Measurements from ENCODE around the gene MPRIP.

Gene MPRIP

DNA sequence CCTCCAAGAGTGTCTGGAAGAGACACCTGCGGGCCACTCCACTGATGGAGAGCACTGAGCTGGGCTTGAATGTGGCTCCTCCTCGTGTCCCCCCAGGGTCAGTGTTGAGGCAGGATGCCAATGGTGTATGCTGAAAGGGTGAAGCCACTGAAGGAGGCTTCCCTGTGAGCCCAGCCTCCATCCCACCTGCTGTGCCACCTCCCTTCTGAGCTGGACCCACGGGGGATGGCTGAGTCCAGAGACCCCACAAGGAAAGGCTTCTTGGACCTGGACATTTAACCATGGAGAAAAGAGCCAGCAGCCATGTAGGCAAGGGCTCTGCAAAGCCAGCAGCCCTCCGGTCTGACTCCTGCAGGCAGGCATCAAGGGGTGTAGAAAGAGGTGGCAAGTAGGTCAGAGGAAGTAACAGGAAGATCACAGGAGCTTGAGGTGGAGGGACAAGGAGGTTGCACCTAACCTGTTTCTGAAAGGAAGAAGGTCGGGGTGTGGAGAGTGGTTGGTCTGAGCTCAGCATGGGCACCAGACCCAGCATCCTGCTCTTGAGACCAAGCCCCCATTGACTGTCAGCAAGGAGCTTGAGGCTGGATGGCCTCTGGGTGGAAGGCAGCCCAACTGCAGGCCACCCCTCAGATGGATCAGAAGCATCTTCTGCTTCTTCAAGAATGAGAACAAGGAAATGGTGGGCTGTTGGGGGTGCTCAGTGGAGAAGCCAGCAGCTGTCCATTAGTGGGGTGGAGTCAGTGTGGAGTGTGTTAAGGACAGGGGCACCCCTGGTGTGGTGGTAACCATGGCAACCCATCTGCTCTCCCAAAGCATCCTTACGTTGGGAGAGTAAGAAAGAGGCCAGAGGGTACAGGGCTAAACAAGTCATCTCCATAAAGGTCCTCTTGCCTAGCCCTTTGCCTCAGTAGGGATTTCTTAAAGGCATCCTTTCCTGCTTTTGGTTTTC, 83.2 kb downstream of the MPRIP start:
- DNase-seq = no peak

DNA sequence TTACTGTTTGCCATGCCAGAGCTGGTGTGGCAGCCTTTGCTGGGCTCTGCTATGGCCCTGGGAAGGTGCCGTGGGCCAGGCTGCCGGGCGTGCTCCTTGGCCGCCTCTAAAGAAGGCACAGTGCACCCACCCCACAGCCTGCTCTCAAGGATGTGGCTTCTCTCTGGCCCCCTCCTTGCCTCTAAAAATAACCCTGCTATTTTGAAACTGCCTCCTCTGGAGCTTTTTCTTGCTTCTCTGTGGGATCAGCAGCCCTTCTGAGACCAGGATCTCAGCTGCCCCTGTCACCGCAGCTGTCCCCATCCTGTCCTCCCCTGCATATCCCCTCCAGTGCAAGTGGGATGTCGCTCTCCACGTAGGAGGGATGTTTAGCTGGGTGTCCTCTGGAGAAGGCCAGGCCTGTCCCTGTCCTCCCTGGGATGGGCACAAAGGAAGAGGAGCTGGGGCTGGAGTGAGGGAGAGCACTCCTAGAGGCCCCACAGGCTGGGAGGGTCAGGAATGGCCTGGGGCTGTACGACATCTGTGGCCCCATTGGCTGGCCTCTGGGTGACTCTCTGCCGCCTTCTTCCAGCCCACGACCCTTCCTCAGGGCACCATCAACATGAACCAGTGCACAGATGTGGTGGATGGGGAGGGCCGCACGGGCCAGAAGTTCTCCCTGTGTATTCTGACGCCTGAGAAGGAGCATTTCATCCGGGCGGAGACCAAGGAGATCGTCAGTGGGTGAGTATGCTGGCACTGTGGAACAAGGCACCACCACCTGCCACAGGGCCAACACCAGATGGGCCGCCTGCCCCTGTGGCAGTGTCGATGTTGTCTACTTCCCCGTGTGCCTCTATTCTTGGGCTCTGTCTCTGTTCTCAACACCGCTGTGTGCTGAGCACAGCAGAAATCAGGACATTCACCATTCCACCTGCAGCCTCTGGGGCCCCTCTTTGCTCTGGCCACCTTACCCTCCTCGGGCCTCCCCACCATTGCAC, 84.2 kb downstream of the MPRIP start:
- DNase-seq = peak in 10 of 58 donors; percentile 14 to 37 (median 26)

DNA sequence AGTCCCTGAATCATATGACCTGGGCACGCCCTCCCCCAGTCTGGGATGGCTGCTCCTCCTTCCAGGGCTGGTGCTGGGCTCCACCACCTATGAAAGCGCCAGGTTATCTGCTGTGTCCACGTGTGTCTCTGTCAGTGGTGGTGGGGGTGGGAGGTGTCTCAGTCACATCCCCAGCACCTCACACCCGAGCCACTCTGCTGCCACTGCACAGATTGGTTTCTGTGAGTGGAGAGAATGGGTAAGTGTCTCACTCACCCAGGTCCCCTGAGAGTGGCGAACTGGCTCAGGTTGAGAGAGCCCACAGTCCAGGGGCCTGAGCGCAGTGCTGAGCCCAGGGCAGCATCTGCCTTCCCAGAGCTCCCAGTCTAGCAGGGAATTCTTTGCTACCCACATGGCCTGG, 84.9 kb downstream of the MPRIP start:
- no peak for DNase-seq

DNA sequence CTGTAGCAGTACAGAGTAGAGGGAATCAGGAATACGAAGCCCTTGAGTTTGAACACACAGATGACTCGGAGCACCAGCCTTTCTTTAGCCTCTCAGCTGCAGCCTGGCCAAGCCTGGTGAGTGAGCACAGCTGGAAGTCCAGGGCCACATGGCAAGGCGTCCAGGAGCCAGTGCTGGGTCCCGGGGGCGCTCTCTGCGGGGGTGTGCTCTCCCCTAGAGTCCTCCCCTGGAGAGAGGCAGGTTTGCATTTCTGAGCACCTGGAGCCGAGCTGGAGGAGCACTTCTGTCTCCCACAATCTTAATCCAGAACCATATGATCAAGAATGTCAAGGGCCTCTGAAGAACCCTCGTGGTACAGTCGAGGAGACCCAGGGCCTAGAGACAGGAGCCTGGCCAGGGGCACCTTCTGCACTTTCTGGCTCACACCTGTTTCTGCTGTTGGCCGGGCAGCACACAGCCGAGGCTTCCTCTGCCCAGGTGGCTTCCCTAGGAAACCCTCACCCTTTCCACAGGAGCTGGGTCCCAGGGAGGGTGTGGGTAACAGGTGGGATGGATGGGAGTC, 85.6 kb downstream of the MPRIP start:
- no peak for DNase-seq

DNA sequence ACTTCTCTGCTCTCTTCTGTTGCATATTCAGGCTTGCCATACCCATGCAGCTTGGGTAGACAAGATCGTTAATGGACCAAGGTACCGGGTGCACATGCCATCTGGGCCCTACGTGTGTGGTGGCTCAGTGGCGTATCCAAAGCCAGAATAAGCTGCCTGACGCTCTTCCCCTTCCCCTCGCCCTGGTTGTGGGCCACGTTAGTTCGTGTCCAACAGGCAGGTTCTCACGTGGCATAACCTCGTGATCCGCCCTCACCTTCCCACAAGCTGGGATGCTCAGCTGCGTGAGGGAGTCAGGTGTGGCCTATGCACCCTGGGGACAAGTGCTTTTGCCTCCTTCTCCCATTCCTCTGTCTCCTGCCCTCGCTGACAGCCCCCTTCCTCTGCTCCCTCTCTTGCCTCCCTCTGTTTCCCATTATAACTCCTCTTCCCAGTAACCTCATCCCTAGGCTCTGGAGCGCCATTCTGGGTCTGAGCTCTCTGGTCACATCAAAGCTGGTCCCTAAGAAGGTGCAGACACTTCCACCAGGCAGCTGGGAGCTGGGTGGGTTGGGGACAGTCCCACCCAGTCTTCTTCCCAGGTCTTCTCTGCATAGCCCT, 86.3 kb downstream of the MPRIP start:
- DNase-seq = no peak

DNA sequence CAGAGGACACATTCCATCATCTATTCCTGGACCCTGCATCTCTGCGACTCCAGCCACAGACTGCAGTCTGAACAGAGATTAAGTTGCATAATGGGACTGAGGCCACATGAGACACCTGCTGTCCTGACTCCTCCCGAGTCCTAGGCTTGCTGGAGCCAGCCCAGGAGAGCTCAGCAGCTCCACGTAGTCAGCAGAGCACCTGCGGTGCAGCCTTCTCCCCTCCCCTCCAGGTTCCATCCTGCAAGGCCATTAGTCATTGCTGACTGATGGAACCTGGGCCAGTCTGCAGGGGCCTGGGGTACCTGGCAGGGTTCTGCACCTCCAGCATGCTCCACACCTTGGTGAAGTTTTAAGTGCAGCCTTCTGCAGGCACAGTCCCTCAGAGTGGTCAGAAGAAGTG, 87.2 kb downstream of the MPRIP start:
- no peak for DNase-seq

DNA sequence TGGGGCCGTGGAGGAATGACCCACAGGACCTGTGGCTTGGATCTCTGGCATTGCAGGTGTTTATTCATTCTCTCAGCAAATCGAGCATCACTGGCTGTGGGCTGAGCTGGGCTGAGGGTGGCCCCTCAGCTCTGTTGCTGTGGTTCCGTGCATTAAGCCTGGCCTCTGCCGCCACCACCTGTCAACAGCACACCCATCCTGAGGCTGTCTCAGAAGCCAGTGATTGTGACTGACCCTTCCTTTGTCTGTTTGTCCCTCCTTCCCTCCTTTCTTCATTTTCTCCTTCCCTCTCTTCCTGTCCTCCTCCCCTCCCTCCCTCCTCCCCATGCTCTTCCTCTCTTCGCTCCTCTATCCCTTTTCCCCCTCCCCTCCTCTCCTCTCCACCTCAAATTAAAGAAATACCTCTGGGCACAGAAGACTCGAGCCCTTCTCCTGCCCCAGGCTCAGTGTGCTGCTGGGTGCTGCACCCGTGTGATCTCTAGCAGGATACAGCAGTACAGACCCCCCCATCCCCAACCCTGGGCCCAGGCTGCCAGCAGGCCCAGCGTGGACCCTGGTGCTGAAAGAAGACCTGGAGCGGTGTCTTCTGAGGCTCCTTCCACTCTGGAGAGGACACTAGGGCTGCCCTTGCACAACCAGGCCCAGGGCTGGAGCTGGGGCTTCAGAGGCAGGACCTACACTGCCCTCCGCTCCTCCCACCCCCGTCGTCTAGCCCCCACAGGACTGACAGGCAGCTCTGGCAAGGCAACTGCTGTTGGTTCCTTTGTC, 88.0 kb downstream of the MPRIP start:
- DNase-seq = no peak

DNA sequence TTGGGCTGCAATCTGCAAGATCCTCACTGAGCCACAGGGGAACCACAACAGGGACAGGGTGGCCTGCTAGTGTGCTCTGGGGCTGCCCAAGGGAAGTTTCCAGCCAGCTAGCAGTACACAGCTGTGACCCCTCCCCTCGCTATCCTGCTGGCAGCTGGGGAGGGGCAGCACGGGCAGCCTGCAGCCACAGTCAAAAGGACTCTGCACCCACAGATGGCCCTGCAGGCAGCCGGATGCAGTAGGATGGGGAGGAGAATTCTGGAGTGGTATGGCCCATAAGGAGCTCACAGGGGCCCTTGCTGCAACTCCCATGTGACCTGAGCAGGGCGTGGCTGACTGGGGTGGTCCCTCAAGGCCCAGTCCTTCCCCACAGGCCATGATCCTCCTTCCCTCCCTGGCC, 89.6 kb downstream of the MPRIP start:
- DNase-seq = no peak

DNA sequence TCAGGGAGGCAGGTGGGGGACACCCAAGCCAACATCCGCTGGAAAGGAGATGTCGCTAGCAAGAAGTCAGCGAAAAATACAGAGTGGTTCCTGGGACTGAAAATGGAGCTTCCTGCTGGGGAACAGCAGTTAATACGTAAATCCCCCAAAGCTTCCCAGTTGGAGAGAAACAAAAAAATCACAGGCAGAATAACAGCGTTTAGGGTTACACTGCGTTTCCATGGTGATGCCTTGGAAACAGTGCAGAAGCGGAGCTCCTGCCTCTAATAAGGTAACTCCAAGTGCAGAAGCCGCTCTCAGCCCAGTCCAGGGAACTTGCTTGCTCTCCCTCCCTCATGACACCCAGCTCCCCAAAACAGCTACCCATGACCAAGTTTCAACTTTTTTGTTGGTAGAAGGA, 90.5 kb downstream of the MPRIP start:
- peak in 9 of 58 donors; percentile 27 to 64 (median 41) for DNase-seq

DNA sequence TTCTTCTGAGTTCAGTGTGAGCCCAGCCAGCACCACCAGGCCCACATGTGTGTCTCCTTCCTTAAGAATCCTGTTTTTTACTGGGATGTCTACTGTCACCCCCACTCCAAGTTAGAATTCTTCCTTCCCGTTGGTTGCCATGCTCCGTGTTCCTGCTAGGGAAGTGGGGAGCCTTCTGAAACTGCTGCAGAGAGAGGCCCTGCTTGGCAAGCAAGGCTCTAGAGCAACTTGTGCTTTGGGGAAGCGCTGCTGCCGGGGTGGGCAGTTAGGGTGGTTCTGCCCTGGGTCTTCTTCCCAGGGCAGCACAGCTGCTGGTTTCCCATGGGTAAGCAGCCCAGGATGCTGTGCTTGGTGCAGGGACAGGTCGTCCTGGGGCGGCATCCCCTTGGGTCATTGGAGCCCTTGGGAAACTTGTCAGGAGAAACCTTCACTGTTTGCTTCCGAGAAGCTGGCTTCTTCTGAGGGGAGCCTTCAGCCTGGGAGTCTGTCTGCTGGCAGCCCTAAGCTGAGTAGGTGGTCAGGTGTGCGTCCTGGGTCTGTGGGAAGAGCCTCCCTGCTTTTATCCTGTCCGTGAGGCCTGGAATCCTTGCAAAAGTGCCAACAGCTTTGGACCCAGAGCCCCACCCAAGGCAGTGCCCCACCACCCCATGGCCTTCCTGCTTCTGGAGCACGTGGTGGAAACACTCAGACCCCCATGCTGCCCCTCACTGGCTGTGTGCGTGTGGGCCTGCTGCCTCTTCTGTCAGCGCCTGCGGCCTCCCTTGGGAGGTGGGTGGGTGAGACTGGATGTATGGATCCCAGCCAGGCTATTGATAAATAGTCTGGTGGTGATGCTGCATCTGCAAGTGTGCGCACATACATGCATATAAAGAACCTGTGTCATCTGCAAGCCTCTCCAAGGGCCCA, 92.0 kb downstream of the MPRIP start:
- DNase-seq = no peak

DNA sequence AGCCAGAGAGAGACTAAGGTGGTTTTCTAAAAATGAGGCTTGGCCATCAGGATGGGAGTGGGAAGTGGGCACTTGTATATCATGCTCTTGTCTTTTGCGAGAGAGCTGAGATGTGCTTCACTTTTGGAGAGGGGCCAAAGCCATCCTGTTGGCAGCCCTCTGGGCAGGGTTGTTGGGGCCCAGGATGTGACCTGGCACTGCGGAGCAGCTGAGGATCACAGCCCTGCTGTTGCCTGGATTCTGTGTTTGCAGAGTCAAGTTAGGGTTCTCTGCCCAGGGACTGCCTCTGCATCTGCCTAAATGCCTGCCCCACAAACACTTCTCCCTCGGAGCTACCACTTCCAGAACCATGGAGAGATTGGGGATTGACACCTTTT, 92.7 kb downstream of the MPRIP start:
- DNase-seq = peak in 1 of 58 donors; percentile 37

DNA sequence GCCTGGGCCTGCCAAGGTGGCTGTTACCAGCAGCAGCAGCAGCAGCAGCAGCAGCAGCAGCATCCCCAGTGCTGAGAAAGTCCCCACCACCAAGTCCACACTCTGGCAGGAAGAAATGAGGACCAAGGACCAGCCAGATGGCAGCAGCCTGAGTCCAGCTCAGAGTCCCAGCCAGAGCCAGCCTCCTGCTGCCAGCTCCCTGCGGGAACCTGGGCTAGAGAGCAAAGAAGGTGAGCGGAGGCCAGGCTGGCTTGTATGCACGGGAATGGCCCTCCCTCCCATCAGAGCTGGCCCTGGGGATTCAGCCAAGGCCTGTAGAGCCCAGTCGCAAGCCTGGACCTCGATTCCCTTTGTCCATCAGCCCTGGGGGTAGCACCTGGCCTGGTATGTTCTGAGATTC, 94.0 kb downstream of the MPRIP start:
- peak in 41 of 58 donors; percentile 14 to 89 (median 49) for DNase-seq

DNA sequence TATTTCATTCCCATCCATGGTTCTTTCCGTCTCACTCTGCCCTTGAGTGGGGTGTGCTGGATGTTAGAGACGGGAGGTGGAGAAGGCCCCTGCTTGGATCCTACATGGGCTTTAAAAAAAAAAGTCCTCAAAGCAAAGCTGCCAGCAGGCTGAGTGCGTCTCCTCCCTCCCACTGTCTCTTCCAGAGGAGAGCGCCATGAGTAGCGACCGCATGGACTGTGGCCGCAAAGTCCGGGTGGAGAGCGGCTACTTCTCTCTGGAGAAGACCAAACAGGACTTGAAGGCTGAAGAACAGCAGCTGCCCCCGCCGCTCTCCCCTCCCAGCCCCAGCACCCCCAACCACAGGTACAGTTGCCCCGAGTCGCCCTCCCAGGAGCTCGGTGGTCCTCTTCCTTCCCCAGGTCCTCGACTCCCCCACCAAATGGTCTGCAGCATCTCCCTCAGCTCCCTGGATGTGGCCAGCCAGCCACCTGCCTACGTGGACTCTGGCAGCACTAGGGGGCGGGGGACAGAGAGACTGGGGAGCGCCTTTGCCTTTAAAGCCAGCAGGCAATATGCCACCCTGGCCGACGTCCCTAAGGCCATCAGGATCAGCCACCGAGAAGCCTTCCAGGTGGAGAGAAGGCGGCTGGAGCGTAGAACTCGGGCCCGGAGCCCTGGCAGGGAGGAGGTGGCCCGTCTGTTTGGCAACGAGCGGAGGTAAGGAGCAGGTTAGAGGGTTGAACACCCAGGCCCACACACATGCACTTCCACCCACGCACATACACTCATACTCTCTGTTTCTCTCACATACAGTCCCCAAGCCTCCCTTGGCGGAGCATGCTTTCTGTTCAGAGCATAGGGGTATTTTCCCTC, 95.7 kb downstream of the MPRIP start:
- DNase-seq = peak in 1 of 58 donors; percentile 13

DNA sequence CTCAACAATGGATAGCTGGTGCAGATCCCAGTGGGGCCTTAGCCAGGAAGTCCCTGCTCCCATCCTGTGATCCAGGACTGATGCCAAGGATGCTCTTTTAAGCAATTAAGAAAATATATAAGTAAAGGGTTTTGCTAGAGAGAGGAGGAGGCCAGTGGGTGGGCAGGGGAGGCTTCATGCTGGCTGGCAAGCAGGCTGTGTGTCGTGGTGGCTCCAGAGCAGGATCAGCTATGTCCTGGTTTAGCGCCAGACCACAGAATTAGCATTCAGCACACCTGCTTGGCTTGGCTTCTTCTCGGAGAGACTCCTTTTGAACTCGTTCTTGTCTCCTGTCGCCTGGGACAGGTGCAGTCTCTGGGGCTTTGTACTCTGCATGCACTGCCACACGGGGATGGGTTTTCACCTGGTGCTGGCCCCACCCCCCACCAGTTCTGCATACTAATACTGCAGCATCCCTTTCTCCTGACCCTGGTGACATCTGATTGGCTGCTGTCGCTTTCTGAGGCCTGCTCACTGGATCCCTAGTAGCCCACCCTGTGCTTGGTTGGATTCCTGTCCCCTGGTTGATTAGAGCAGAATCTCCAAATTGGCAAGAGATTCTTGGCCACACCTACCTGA, 97.8 kb downstream of the MPRIP start:
- peak in 1 of 58 donors; percentile 31 for DNase-seq

DNA sequence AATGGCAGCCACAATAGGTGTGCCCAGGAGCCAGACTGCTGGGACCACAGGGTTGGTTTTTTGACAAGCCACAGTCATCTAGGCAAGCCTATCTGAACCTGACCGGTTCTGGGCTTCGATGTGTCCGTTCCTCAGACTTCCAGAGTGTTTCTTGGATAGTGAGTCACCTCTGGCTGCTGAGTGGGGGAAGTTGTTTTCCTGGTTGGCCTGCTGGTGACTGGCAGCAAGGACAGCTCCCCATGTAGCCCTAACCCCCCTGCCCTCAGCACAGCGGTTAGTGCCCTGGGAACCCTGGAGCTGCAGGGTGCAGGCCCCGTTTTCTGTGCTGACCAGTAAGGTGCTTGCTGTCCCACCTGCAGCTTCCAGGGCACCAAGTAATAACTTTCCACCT, 98.3 kb downstream of the MPRIP start:
- no peak for DNase-seq

DNA sequence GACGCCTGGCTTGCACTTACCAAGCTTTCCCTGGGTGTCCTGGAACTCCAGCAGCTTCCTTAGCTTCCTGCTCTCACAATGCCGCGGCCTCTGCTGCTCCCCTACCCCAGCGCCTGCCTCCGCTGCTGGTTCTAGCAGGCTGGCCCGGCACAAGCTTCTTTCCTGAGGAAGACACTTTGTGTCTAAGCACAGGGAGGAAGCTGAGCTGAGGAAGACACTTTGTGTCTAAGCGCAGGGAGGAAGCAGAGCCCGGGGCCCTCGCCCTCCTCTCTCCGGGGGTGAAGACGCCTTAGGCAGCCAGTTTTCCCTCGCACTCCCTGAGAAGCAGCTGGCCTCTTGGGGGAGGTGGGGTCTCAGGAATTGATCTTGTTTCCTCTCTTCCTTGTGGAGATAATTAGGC, 99.0 kb downstream of the MPRIP start:
- DNase-seq = peak in 1 of 58 donors; percentile 7

DNA sequence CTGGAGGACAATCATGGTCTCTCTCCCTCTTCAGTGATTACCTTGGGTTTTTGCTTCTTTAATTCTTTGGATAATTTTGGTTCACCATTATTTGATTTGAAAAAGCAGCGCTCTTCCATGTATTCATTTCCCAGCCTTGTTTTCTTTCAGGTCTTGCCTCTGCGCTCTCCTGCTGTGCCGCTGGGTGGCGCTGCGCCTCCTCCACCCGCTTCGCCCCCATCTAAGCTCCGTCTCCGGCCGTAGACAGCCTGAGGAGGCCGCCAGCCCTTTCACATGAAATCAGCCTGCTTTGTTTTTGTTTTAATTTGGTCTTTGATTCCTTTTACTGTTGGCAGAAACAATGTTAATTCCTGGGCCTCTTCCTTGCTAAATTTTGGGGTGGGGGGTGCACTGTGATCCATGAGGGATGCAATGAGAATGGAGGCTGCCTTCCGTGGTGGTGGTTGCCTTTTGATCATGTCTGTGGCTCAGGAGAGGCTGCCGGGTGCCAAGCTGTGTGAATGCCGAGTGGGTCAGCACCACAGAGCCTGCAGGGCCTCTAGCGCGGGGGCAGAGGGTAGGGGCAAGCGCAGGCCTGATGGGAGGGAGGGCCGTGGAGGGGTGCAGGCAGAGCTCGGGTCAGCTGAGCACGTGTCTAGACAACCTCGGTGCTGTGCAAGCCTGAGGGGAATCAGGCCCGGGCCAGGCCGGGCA, 99.7 kb downstream of the MPRIP start:
- peak in 53 of 58 donors; percentile 5 to 80 (median 60) for DNase-seq

Data from anterior cingulate cortex (tissue), 58 donors.